ENCODE results near the gene B4GALT3.

DNA sequence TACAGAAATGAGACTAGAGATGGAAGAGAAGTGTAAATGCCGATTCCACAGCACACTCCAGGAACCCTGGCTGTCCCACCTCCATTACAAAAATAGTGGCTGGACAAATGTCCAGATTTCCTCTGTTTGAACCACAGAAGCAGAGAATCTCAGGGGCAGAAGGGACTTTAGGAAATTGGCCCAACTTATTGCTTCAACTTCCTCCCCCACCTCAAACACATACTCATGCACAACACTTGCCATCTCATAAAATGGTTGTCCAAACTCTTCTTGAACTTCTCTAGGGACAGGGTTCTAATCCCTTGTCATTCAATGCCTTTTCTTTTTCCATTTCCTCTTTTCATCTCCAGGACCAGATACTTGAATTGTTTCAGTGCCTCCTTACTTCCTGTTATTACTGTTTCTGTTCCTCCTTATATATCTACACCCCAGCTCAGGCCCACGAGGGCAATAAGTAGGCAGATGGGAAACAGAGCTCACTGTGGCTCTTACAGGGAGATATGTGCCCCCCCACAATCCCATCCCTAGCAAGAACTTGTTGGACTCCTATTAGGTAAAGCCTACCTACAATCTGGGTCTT is 8.5 kb upstream of the B4GALT3 start:
- TF ChIP-seq, protein P1, sequence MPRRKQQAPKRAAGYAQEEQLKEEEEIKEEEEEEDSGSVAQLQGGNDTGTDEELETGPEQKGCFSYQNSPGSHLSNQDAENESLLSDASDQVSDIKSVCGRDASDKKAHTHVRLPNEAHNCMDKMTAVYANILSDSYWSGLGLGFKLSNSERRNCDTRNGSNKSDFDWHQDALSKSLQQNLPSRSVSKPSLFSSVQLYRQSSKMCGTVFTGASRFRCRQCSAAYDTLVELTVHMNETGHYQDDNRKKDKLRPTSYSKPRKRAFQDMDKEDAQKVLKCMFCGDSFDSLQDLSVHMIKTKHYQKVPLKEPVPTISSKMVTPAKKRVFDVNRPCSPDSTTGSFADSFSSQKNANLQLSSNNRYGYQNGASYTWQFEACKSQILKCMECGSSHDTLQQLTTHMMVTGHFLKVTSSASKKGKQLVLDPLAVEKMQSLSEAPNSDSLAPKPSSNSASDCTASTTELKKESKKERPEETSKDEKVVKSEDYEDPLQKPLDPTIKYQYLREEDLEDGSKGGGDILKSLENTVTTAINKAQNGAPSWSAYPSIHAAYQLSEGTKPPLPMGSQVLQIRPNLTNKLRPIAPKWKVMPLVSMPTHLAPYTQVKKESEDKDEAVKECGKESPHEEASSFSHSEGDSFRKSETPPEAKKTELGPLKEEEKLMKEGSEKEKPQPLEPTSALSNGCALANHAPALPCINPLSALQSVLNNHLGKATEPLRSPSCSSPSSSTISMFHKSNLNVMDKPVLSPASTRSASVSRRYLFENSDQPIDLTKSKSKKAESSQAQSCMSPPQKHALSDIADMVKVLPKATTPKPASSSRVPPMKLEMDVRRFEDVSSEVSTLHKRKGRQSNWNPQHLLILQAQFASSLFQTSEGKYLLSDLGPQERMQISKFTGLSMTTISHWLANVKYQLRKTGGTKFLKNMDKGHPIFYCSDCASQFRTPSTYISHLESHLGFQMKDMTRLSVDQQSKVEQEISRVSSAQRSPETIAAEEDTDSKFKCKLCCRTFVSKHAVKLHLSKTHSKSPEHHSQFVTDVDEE (CRISPR knock-in tag; IDR thresholded peaks at IDR 0.05): no peak
- TF ChIP-seq OSR1 (CRISPR knock-in tag; IDR thresholded peaks at IDR 0.05) (no peak), ISL1 (CRISPR knock-in tag; IDR thresholded peaks at IDR 0.05) (no peak), ZNF8 (CRISPR knock-in tag; IDR thresholded peaks at IDR 0.05) (no peak), ARNTL (CRISPR knock-in tag; IDR thresholded peaks at IDR 0.05; ENCODE audit: borderline replicate concordance, low read depth) (no peak)
- TF ChIP-seq, protein P2, sequence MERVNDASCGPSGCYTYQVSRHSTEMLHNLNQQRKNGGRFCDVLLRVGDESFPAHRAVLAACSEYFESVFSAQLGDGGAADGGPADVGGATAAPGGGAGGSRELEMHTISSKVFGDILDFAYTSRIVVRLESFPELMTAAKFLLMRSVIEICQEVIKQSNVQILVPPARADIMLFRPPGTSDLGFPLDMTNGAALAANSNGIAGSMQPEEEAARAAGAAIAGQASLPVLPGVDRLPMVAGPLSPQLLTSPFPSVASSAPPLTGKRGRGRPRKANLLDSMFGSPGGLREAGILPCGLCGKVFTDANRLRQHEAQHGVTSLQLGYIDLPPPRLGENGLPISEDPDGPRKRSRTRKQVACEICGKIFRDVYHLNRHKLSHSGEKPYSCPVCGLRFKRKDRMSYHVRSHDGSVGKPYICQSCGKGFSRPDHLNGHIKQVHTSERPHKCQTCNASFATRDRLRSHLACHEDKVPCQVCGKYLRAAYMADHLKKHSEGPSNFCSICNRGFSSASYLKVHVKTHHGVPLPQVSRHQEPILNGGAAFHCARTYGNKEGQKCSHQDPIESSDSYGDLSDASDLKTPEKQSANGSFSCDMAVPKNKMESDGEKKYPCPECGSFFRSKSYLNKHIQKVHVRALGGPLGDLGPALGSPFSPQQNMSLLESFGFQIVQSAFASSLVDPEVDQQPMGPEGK (CRISPR knock-in tag; IDR thresholded peaks at IDR 0.05; ENCODE audit: borderline replicate concordance): no peak

Measured in SK-N-SH treated with all-trans-retinoic acid at 6 μM for 48 hours (cell line).